SH-SY5Y (cell line): Measurements from ENCODE around the gene HMGA1.

Experiments
- GATA2 ChIP-seq: IDR thresholded peaks from 2 replicates; pipeline ENCODE4 v1.6.1; 2011; ENCODE audit warnings: mild to moderate bottlenecking, low read depth, low read length
- GATA3 ChIP-seq: IDR thresholded peaks from 2 replicates; pipeline ENCODE4 v1.6.1; 2011; ENCODE audit warnings: low read depth, mild to moderate bottlenecking, low read length, moderate library complexity

GRCh38 chr6:34230653-34231371 is 5.9 kb upstream of the HMGA1 start:
- TF ChIP-seq GATA3 (no peak), GATA2 (no peak)
